PC-3 (cell line): Measurements from ENCODE around the gene CSMD2. TPM values are rescaled to one million over a fixed set of nuclear protein-coding genes. Genes with fewer than 3 reads are reported as not detected.

Experiments
- ATAC-seq: fragments of 200-7000 bp; cut with Tn5 transposase; 2 replicates; pipeline ENCODE4 v1.9.1; 2020; ENCODE audit warnings: mild to moderate bottlenecking, moderate library complexity
- BruUV-seq: library from RNA; stranded (reverse); fragments of 400-500 nt; replicated peaks from 2 replicates; lab custom pipeline; 2021; lab: Mats Ljungman, UMichigan
- CTCF ChIA-PET: fragments of 300-600 bp; sonication (Branson Sonifier 250); formaldehyde crosslinking; loops from one replicate; lab custom pipeline; 2022; ENCODE audit warnings: antibody characterized with exemption; lab: Charles Lee
- POLR2A ChIA-PET: fragments of 300-600 bp; sonication (Branson Sonifier 250); formaldehyde crosslinking; loops from one replicate; lab custom pipeline; 2022; ENCODE audit warnings: antibody characterized with exemption; ENCODE audit not compliant: unreplicated experiment; lab: Charles Lee
- DNase-seq: peaks from one replicate; pipeline ENCODE4 v3.0.0-alpha.2; 2015
- H2AFZ ChIP-seq: fragments of 300-600 bp; sonication (generic); 2 replicates; pipeline ENCODE4 v1.6.0; 2016; ENCODE audit warnings: antibody characterized with exemption, low read length
- H3F3A ChIP-seq: fragments of 300-600 bp; sonication (generic); one replicate; pipeline ENCODE4 v1.6.0; 2017; ENCODE audit warnings: antibody characterized with exemption, low read length, control low read depth, mild to moderate bottlenecking; ENCODE audit not compliant: unreplicated experiment
- H3K27ac ChIP-seq: fragments of 300-600 bp; sonication (generic); 2 replicates; pipeline ENCODE4 v1.5.1; 2016; ENCODE audit warnings: mild to moderate bottlenecking, low read length
- H3K27me3 ChIP-seq: fragments of 300-600 bp; sonication (generic); 2 replicates; pipeline ENCODE4 v1.6.1; 2016; ENCODE audit warnings: low read length, mixed read lengths
- H3K36me3 ChIP-seq: fragments of 300-600 bp; sonication (generic); 2 replicates; pipeline ENCODE4 v1.6.1; 2016; ENCODE audit warnings: low read depth, mixed run types, low read length, mixed read lengths
- H3K4me1 ChIP-seq: fragments of 300-600 bp; sonication (generic); 2 replicates; pipeline ENCODE4 v1.5.1; 2016; ENCODE audit warnings: low read length; ENCODE audit not compliant: insufficient read depth
- H3K4me2 ChIP-seq: fragments of 300-600 bp; sonication (generic); 2 replicates; pipeline ENCODE4 v1.6.0; 2016; ENCODE audit warnings: low read length
- H3K4me3 ChIP-seq: fragments of 300-600 bp; sonication (generic); 2 replicates; pipeline ENCODE4 v1.5.1; 2016; ENCODE audit warnings: mild to moderate bottlenecking, low read length, mixed read lengths
- H3K79me2 ChIP-seq: fragments of 300-600 bp; sonication (generic); 2 replicates; pipeline ENCODE4 v1.6.1; 2017; ENCODE audit warnings: low read length, mixed read lengths
- H3K9ac ChIP-seq: fragments of 300-600 bp; sonication (generic); 2 replicates; pipeline ENCODE4 v1.6.0; 2016; ENCODE audit warnings: mild to moderate bottlenecking, low read length
- H3K9me2 ChIP-seq: fragments of 300-600 bp; sonication (generic); replicated peaks from 2 replicates; pipeline ENCODE4 v1.6.1; 2016; ENCODE audit warnings: mixed run types, low read length, mixed read lengths
- H3K9me3 ChIP-seq: fragments of 300-600 bp; sonication (generic); 2 replicates; pipeline ENCODE4 v1.6.1; 2016; ENCODE audit warnings: low read length, mixed read lengths
- H4K20me1 ChIP-seq: fragments of 300-600 bp; sonication (generic); 2 replicates; pipeline ENCODE4 v1.6.1; 2016; ENCODE audit warnings: low read length, mixed read lengths
- EZH2 ChIP-seq: fragments of 300-600 bp; sonication (generic); IDR thresholded peaks from one replicate; pipeline ENCODE4 v1.6.1; 2017; ENCODE audit warnings: antibody characterized with exemption, mild to moderate bottlenecking, low read length; ENCODE audit not compliant: unreplicated experiment
- EZH2phosphoT487 ChIP-seq: fragments of 300-600 bp; sonication (generic); IDR thresholded peaks from 2 replicates; pipeline ENCODE4 v1.6.1; 2018; ENCODE audit warnings: mild to moderate bottlenecking, antibody characterized with exemption, low read length, borderline replicate concordance
- intact Hi-C: fragments of 100-400 bp; cut with micrococcal nuclease; formaldehyde crosslinking; loops from 2 replicates; pipeline ENCODE4 v1.9.0; 2023
- total RNA-seq: library from RNA; depleted of rRNA; stranded (reverse); fragments of >200 nt; gene quantifications from 2 replicates; pipeline ENCODE4 v1.2.3, GENCODE V29; 2014
- TF ChIP-seq, protein P1 (sequence below): fragments of 300-600 bp; sonication (generic); conservative IDR thresholded peaks from 2 replicates; pipeline ENCODE4 v1.5.1; 2017; ENCODE audit warnings: antibody characterized with exemption, low read depth, mild to moderate bottlenecking, low read length

The CSMD2 gene
- total RNA-seq, 1 experiment from 2014 or later, result not detected

DNA sequence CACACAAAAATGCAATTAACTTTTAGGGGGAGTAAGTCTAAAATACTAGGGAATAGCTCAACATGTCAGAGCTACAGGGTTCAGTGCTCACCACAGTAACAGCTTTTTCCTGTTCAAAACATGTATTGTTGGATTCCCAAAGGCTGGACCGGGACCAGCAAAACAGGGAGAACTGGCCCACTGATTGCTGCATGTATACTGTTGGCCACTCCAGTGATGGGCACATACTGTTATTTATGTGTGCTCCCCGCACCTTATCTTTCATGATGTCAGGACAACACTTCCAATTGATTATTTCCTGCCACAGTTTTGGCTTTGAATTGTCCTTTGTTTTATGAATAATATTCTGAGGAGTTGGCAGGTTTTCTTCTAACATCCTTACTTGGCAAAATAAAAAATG lies 250.5 kb downstream of the CSMD2 start:
- H3K9ac ChIP-seq, result no peak overlapping the region

DNA sequence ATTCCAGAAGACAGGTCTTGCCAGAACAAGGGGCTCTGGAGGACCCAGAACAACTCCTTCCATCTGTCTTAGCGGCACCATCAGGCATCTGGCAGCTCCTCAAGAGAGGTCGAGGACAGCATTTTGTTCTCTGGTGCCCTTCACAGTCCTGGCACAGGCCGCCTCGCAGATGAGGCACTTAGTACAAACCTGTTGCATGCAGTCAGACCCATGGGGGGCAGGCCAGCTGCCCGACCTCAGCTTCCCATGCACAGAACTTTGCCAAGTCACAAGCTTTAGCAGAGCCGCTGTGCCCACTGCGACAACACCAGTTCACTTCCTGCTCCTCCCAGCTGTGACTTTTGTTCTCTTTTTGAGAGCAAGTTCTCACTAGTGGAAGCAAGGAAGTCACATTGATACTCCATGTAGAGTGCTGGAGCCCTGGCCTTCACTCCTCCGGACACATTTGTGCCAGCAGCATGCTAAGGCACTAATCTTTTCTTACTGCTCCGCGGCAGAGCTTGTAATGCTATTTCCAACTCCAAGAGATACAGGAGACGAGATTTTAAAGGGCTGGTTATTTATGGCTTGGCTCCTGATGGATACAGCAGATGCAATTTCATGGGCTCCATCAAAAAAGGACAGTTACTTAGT lies 256.6 kb downstream of the CSMD2 start:
- ATAC-seq, result no peak
- ChIA-PET CTCF (no interaction called here), POLR2A (no interaction called here)
- Histone ChIP-seq H3K27ac (no peak overlapping the region), H3F3A (no peaks in the 10 kb centered on the region), H3K9me2 (no peaks in the 10 kb centered on the region), H3K4me2 (no peak overlapping the region), H3K36me3 (no peaks in the 10 kb centered on the region), H2AFZ (no peak overlapping the region), H3K4me1 (no peaks in the 10 kb centered on the region), H3K27me3 (no peaks in the 10 kb centered on the region), H3K79me2 (no peaks in the 10 kb centered on the region), H3K4me3 (no peak overlapping the region), H3K9ac (no peak overlapping the region), H4K20me1 (no peaks in the 10 kb centered on the region), H3K9me3 (no peaks in the 10 kb centered on the region)
- no peak for TF ChIP-seq EZH2
- TF ChIP-seq EZH2phosphoT487, result no peak
- TF ChIP-seq, protein P1, sequence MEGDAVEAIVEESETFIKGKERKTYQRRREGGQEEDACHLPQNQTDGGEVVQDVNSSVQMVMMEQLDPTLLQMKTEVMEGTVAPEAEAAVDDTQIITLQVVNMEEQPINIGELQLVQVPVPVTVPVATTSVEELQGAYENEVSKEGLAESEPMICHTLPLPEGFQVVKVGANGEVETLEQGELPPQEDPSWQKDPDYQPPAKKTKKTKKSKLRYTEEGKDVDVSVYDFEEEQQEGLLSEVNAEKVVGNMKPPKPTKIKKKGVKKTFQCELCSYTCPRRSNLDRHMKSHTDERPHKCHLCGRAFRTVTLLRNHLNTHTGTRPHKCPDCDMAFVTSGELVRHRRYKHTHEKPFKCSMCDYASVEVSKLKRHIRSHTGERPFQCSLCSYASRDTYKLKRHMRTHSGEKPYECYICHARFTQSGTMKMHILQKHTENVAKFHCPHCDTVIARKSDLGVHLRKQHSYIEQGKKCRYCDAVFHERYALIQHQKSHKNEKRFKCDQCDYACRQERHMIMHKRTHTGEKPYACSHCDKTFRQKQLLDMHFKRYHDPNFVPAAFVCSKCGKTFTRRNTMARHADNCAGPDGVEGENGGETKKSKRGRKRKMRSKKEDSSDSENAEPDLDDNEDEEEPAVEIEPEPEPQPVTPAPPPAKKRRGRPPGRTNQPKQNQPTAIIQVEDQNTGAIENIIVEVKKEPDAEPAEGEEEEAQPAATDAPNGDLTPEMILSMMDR, result no peak
- BruUV-seq, result no TSS peak
- DNase-seq, result no peak
- intact Hi-C loops, result no loop called here

More for the DNA sequence above, 250.5 kb downstream of the CSMD2 start:
- no peaks in the 10 kb centered on the region for H3K9me3 ChIP-seq
- no peak for ATAC-seq
- no TSS peak for BruUV-seq
- H3K27me3 ChIP-seq, result no peaks in the 10 kb centered on the region
- H3K4me2 ChIP-seq, result no peak overlapping the region
- no peak overlapping the region for H3K27ac ChIP-seq
- TF ChIP-seq, protein P1, result no peak
- TF ChIP-seq EZH2phosphoT487 (no peak), EZH2 (no peak)
- H3K4me3 ChIP-seq, result no peak overlapping the region
- no peaks in the 10 kb centered on the region for H3K36me3 ChIP-seq
- no peaks in the 10 kb centered on the region for H4K20me1 ChIP-seq
- H3K4me1 ChIP-seq, result no peaks in the 10 kb centered on the region
- no peaks in the 10 kb centered on the region for H3K9me2 ChIP-seq
- no peak overlapping the region for H2AFZ ChIP-seq
- H3K79me2 ChIP-seq, result no peaks in the 10 kb centered on the region
- intact Hi-C loops, result no loop called here
- ChIA-PET POLR2A (no interaction called here), CTCF (no interaction called here)
- DNase-seq, result no peak
- no peaks in the 10 kb centered on the region for H3F3A ChIP-seq

DNA sequence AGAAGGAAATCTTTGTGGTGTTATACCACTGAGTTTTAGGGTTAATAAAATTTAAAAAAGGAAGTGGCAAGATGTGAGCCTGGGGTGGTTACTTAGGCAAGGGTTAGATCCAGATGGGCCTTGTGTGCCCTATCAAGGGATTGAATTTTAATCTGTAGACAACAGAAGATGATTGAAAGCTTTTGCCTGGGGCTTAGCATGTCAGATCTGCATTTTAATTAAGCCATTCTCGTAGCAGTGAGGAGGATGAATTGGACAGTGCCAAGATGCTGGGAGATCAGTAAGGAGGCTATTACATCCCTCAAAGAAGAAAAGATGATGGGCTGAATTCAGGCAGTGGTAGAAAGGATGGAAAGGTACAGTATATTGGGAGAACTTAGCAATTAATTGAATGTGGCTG lies 258.9 kb downstream of the CSMD2 start:
- Histone ChIP-seq H3K4me2 (no peak overlapping the region), H3K4me1 (no peaks in the 10 kb centered on the region), H3K4me3 (no peak overlapping the region), H4K20me1 (no peaks in the 10 kb centered on the region), H3K9ac (no peak overlapping the region), H3K36me3 (no peaks in the 10 kb centered on the region), H3K27me3 (no peaks in the 10 kb centered on the region), H3F3A (no peaks in the 10 kb centered on the region), H3K9me3 (no peaks in the 10 kb centered on the region), H3K27ac (no peak overlapping the region), H3K9me2 (no peaks in the 10 kb centered on the region), H3K79me2 (no peaks in the 10 kb centered on the region), H2AFZ (no peak overlapping the region)
- DNase-seq (no peak), ATAC-seq (no peak)
- CTCF ChIA-PET, result no interaction called here
- TF ChIP-seq EZH2, result no peak
- TF ChIP-seq, protein P1, result no peak
- BruUV-seq, result no TSS peak
- intact Hi-C loops, result no loop called here
- POLR2A ChIA-PET, result no interaction called here
